ENCODE measurements around the gene DERA. TPM values are rescaled to one million over a fixed set of nuclear protein-coding genes. Genes with fewer than 3 reads are reported as not detected.
"Not testable (repeated sequence)": the region's sequence is repeated elsewhere in the genome, so short reads cannot be mapped to it uniquely, and the experiment has no call there.

Gene DERA
- total RNA-seq, 2 donors from 2014 or later, result 33.5 to 36.2 TPM

- no peak for DNase-seq (ENCODE audit: low spot score in 2 of 2)
- Mint-ChIP-seq H3K9me3 (peaks cover 6 to 15% of the 10 kb centered on the region in 2 donors), H3K36me3 (peaks cover 7 to 9% of the 10 kb centered on the region in 2 donors), H3K27ac (no peak overlapping the region)
- ATAC-seq, result no peak
These were observed 22.6 kb downstream of the DERA start for GRCh38 chr12:15933751-15934150.

DNA sequence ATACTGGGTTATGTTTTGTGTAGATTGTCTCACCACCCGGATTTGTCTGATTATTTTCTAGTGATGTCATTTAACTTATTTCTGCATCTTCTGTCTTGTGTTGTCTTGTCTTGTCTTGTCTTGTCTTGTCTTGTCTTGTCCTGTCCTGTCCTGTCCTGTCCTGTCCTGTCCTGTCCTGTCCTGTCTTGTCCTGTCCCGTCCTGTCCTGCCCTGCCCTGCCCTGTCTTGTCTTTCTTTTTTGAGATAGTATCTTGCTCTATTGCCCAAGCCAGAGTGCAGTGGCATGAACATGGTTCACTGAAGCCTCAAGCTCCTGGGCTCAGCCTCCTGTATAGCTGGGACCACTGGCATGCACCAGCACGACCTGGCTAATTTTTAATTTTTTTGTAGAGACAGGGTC lies 25.6 kb downstream of the DERA start:
- Mint-ChIP-seq H3K36me3 (peaks cover 17 to 20% of the 10 kb centered on the region in 2 donors), H3K27ac (peak overlapping the region in 1 of 2 donors; percentile 23), H3K9me3 (peaks cover 15 to 24% of the 10 kb centered on the region in 2 donors)
- no peak for ATAC-seq
- no peak for DNase-seq (ENCODE audit: low spot score in 2 of 2)

GRCh38 chr12:15937902-15938301 lies 26.8 kb downstream of the DERA start:
- ATAC-seq (no peak), DNase-seq (ENCODE audit: low spot score in 2 of 2) (no peak)
- Mint-ChIP-seq H3K9me3 (peaks cover 18 to 31% of the 10 kb centered on the region in 2 donors), H3K27ac (no peak overlapping the region), H3K36me3 (peaks cover 21 to 28% of the 10 kb centered on the region in 2 donors)

DNA sequence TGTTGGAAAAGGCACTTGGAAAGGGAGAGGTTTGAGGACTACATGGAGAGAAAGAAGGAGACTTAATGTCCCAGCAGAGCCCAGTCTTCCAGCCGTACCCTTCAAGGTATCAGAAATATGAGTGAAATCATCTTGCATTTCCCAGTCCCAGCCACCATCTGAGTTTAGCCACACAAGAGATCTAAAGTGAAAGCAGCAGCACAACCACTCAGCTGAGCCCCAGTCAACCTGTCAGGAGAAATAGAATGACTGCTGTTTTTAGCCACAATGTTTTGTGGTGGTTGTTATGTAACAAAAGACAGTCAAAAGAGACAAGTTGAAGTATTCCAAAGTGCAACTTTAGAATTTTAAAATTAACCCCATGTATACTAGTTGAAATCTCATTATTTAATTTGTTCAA lies 28.0 kb downstream of the DERA start:
- H3K27ac Mint-ChIP-seq, result no peak overlapping the region
- no peak for DNase-seq (ENCODE audit: low spot score in 2 of 2)
- peaks cover 16 to 35% of the 10 kb centered on the region in 2 donors for H3K9me3 Mint-ChIP-seq
- H3K36me3 Mint-ChIP-seq, result peaks cover 19 to 28% of the 10 kb centered on the region in 2 donors
- ATAC-seq, result no peak

DNA sequence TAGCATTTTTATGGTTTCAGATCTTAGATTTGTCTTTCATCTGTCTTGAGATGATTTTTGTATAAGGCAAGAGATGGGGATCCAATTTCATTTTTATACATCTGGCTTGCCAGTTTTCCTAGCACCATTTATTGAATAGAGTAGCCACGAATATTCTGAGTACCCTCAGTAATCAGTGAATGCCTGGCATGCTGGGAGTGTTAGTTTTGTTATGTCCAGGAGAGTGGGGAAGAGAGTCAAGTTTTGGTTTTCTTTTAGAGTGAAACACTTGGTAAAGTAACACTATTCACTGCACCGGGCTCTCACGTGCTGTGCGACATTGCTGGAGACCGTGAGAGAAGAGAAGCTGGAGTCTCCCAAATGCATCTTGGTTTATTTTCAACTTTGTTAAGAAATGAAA lies 31.3 kb downstream of the DERA start:
- no peak overlapping the region for H3K27ac Mint-ChIP-seq
- H3K36me3 Mint-ChIP-seq, result peaks cover 29% of the 10 kb centered on the region in 2 donors
- ATAC-seq (no peak), DNase-seq (ENCODE audit: low spot score in 2 of 2) (no peak)
- H3K9me3 Mint-ChIP-seq, result peaks cover 20 to 33% of the 10 kb centered on the region in 2 donors

GRCh38 chr12:15943519-15943918 lies 32.4 kb downstream of the DERA start:
- not testable (repeated sequence) for DNase-seq (ENCODE audit: low spot score in 2 of 2); H3K27ac Mint-ChIP-seq; ATAC-seq
- Mint-ChIP-seq H3K9me3 (peaks cover 26 to 28% of the 10 kb centered on the region in 2 donors), H3K36me3 (peaks cover 34 to 36% of the 10 kb centered on the region in 2 donors)

- DNase-seq (ENCODE audit: low spot score in 2 of 2); H3K27ac Mint-ChIP-seq; ATAC-seq: not testable (repeated sequence)
- Mint-ChIP-seq H3K9me3 (peaks cover 15 to 16% of the 10 kb centered on the region in 2 donors), H3K36me3 (peaks cover 15 to 24% of the 10 kb centered on the region in 2 donors)
These were observed 37.3 kb downstream of the DERA start for GRCh38 chr12:15948461-15948860.

GRCh38 chr12:15955281-15955680 lies 44.1 kb downstream of the DERA start:
- DNase-seq (ENCODE audit: low spot score in 2 of 2) (no peak), ATAC-seq (no peak)
- no peaks in the 10 kb centered on the region for H3K36me3 Mint-ChIP-seq
- no peaks in the 10 kb centered on the region for H3K9me3 Mint-ChIP-seq
- no peak overlapping the region for H3K27ac Mint-ChIP-seq

DNA sequence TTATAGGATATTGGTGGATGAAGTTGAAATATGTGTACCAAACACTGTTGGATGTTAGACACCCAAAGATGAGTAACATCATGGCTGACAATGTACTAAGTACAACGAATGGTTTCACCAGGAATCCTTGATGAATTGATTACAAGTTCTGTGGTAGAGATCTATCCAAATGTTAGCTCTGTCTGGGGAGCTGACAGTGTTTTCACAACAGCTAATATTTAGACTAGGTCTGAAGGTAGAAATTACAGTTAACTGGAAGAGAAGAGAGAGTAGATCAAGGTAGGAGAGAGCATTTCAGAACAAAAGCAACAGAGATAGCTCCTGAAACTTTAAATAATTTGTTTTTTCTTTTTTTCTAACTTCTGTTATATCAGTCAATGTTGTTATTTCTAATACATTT lies 44.9 kb downstream of the DERA start:
- H3K27ac Mint-ChIP-seq, result no peak overlapping the region
- H3K9me3 Mint-ChIP-seq, result no peaks in the 10 kb centered on the region
- no peak for ATAC-seq
- peaks cover 5 to 6% of the 10 kb centered on the region in 2 donors for H3K36me3 Mint-ChIP-seq
- DNase-seq (ENCODE audit: low spot score in 2 of 2), result no peak

GRCh38 chr12:15956413-15957185 lies 45.5 kb downstream of the DERA start:
- ATAC-seq (no peak), DNase-seq (ENCODE audit: low spot score in 2 of 2) (no peak)
- Mint-ChIP-seq H3K9me3 (no peaks in the 10 kb centered on the region), H3K27ac (no peak overlapping the region), H3K36me3 (peaks cover 5 to 8% of the 10 kb centered on the region in 2 donors)

GRCh38 chr12:15962760-15963159 lies 51.6 kb downstream of the DERA start:
- Mint-ChIP-seq H3K9me3 (no peaks in the 10 kb centered on the region), H3K36me3 (peaks cover 15% of the 10 kb centered on the region in 2 donors), H3K27ac (no peak overlapping the region)
- DNase-seq (ENCODE audit: low spot score in 2 of 2), result no peak
- ATAC-seq, result no peak

DNA sequence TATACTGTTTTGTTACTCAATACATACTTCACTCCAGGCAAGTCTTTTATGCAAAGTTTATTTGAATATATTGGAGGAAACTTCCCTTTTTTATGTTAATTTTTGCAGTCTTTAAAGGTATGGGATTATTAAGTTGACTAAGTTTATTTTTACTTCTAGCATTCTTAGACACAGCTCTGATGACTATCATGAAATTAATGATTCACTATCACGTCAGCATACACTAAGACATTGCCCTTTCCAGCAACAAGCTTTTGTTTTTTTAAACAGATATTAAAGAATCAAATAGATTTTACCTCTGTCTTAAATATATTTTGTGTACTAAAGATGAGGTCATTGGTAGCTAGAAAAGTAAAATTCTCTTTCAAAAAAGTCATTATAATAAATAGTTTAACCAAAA lies 52.1 kb downstream of the DERA start:
- no peak overlapping the region for H3K27ac Mint-ChIP-seq
- H3K36me3 Mint-ChIP-seq, result peaks cover 15% of the 10 kb centered on the region in 2 donors
- ATAC-seq (no peak), DNase-seq (ENCODE audit: low spot score in 2 of 2) (no peak)
- H3K9me3 Mint-ChIP-seq, result no peaks in the 10 kb centered on the region

DNA sequence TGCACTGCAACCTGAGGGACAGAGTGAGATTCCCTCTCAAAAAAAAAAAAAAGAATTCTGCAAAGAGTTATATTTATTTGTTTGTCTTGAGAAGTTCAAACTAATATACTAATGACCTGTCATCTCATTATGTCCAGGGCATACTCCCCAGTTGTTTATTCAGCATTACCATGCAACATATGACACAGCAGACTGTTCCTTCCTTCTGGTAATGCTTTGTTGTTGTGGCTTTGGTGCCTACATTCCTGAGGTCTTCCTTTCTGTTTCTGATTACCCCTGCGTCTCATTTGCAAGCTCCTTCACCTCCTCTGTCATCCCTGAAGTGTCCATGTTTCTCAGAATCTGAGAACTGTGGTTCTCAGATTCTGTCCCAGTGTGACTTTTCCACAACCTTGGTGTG lies 55.3 kb downstream of the DERA start:
- no peak for ATAC-seq
- peaks cover 7 to 10% of the 10 kb centered on the region in 2 donors for H3K36me3 Mint-ChIP-seq

GRCh38 chr12:15967053-15967452 lies 55.9 kb downstream of the DERA start:
- ATAC-seq; DNase-seq (ENCODE audit: low spot score in 2 of 2); H3K9me3 Mint-ChIP-seq: not testable (repeated sequence)
- Mint-ChIP-seq H3K27ac (peak overlapping the region in 1 of 2 donors; percentile 6), H3K36me3 (peaks cover 7 to 10% of the 10 kb centered on the region in 2 donors)

More for the DNA sequence above, 55.3 kb downstream of the DERA start:
- DNase-seq (ENCODE audit: low spot score in 2 of 2), result no peak
- Mint-ChIP-seq H3K27ac (peak overlapping the region; percentile 6 to 26), H3K9me3 (no peaks in the 10 kb centered on the region)

DNA sequence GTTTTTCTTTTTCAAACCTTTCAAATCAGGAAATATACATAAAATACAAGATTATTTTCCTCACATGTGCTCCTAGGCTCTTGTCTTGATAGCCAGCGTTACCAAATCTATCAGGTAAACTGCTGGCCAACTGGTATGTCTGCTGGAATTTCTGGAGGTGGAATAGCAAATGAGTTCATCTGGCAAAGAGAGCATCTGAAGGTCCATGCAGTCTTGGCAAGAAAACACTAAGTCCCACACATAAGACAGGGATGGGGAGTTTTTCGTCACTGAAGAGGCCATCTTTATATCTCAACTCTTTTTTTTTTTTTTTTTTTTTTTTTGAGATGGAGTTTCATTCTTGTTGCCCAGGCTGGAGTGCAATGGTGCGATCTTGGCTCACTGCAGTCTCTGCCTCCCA lies 60.1 kb downstream of the DERA start:
- Mint-ChIP-seq H3K27ac (no peak overlapping the region), H3K9me3 (no peaks in the 10 kb centered on the region), H3K36me3 (peaks cover 0 to 4% of the 10 kb centered on the region in 2 donors)
- ATAC-seq (no peak), DNase-seq (ENCODE audit: low spot score in 2 of 2) (no peak)

- H3K27ac Mint-ChIP-seq, result no peak overlapping the region
- ATAC-seq (no peak), DNase-seq (ENCODE audit: low spot score in 2 of 2) (no peak)
- H3K36me3 Mint-ChIP-seq, result no peaks in the 10 kb centered on the region
- no peaks in the 10 kb centered on the region for H3K9me3 Mint-ChIP-seq
These were observed 61.8 kb downstream of the DERA start for GRCh38 chr12:15972894-15973293.

DNA sequence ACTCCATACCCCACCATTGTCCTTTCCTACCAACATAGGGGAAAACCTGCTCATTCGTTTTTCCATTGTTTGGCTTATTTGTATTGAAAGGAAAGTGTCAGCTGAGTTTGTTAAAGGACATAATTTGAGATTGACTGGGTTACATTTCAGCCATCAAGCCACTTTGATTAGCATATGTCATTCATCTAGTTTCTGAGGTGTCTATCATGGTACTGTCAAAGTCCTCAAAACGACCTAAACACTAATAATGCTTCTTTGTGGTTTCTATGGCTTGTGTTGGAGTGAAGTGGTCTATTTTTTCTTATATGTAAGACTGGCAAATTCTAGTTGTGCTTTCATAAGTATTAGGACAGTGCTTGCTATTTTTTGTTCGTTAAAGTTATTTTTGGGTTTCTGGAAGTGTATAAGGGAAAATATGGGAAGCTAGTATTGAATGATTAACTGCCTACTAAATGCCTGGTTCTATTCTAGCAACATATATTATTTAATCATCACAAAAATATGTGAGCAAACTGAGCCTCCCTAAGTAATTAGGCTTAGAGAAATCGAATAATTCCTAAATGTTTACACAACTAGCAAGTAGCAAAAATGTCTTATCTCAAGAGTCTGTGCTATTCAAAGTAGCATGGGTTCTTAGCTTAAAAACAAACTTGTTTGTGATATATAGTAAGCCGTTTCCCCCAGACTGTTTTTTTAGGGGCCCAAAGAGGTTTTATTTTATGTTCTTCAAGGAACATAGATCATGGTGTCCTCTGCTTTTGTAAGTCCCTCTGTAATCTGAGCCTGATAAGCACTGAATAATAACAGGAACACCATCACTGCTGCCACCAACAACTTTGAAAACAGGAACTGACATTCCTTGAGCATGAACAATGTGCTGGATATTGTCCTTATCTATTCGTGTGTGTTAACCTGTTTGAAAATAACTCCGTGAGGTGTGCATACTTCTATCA lies 67.1 kb downstream of the DERA start:
- Mint-ChIP-seq H3K36me3 (peaks cover 0 to 6% of the 10 kb centered on the region in 2 donors), H3K9me3 (no peaks in the 10 kb centered on the region), H3K27ac (no peak overlapping the region)
- ATAC-seq, result no peak
- no peak for DNase-seq (ENCODE audit: low spot score in 2 of 2)

Measured in activated naive CD4-positive, alpha-beta T cell treated with anti-CD3 and anti-CD28 coated beads, Interleukin-2, amount 50 U/mL, for 72 hours (primary cell).